ELR (cell line): ENCODE data around the gene DNAH14.
"Not testable (repeated sequence)": the region's sequence is repeated elsewhere in the genome, so short reads cannot be mapped to it uniquely, and the experiment has no call there.

Source experiments
- DNase-seq: peaks from one replicate; pipeline ENCODE4 v3.0.0-alpha.2; 2015; ENCODE audit warnings: low read depth

DNAH14 gene

GRCh38 chr1:225155555-225155954 is 226.1 kb downstream of the DNAH14 start:
- DNase-seq = no peak

- DNase-seq = peak; percentile 20
Observed at GRCh38 chr1:225156254-225156653, 226.8 kb downstream of the DNAH14 start.

- no peak for DNase-seq
Observed at GRCh38 chr1:225158291-225158690, 228.8 kb downstream of the DNAH14 start.

- DNase-seq = no peak
Observed at GRCh38 chr1:225159793-225160192, 230.3 kb downstream of the DNAH14 start.

GRCh38 chr1:225177409-225177808 is 247.9 kb downstream of the DNAH14 start:
- DNase-seq = not testable (repeated sequence)

- DNase-seq = no peak
Observed at GRCh38 chr1:225179686-225180085, 250.2 kb downstream of the DNAH14 start.

GRCh38 chr1:225182716-225183115 is 253.2 kb downstream of the DNAH14 start:
- DNase-seq = no peak

GRCh38 chr1:225191199-225191753 is 261.8 kb downstream of the DNAH14 start:
- DNase-seq = no peak

GRCh38 chr1:225201447-225201846 is 272.0 kb downstream of the DNAH14 start:
- DNase-seq = no peak

- DNase-seq = no peak
Observed at GRCh38 chr1:225207791-225208190, 278.3 kb downstream of the DNAH14 start.

- no peak for DNase-seq
Observed at GRCh38 chr1:225209153-225209552, 279.7 kb downstream of the DNAH14 start.

- not testable (repeated sequence) for DNase-seq
Observed at GRCh38 chr1:225210180-225210579, 280.7 kb downstream of the DNAH14 start.

- not testable (repeated sequence) for DNase-seq
Observed at GRCh38 chr1:225211694-225212442, 282.4 kb downstream of the DNAH14 start.

GRCh38 chr1:225224287-225224686 is 294.8 kb downstream of the DNAH14 start:
- no peak for DNase-seq

- no peak for DNase-seq
Observed at GRCh38 chr1:225225681-225226080, 296.2 kb downstream of the DNAH14 start.

- no peak for DNase-seq
Observed at GRCh38 chr1:225228871-225229303, 299.4 kb downstream of the DNAH14 start.

- DNase-seq = not testable (repeated sequence)
Observed at GRCh38 chr1:225229429-225229828, 300.0 kb downstream of the DNAH14 start.

GRCh38 chr1:225230483-225230882 is 301.0 kb downstream of the DNAH14 start:
- DNase-seq = no peak

- not testable (repeated sequence) for DNase-seq
Observed at GRCh38 chr1:225232930-225233329, 303.5 kb downstream of the DNAH14 start.

GRCh38 chr1:225242611-225243010 is 313.1 kb downstream of the DNAH14 start:
- DNase-seq = no peak

GRCh38 chr1:225250432-225250831 is 321.0 kb downstream of the DNAH14 start:
- DNase-seq = no peak

- no peak for DNase-seq
Observed at GRCh38 chr1:225253173-225253572, 323.7 kb downstream of the DNAH14 start.

- peak; percentile 93 for DNase-seq
Observed at GRCh38 chr1:225253784-225254183, 324.3 kb downstream of the DNAH14 start.

- DNase-seq = peak; percentile 33
Observed at GRCh38 chr1:225254676-225255075, 325.2 kb downstream of the DNAH14 start.
